ENCODE measurements around the gene ITPKC. TPM values are rescaled to one million over a fixed set of nuclear protein-coding genes. Genes with fewer than 3 reads are reported as not detected.

Gene ITPKC
- total RNA-seq, 3 donors from 2014 or later = 6.9 to 8.2 (median 8.2) TPM

GRCh38 chr19:40685563-40685962 is 31.3 kb upstream of the ITPKC start:
- Mint-ChIP-seq H3K27me3 (ENCODE audit: low read depth) (no peaks in the 10 kb centered on the region), H3K4me1 (ENCODE audit: low read depth) (no peaks in the 10 kb centered on the region), H3K9me3 (no peaks in the 10 kb centered on the region), H3K36me3 (ENCODE audit: insufficient read depth) (peaks cover 7% of the 10 kb centered on the region), H3K4me3 (no peak overlapping the region)
- no peak for ATAC-seq
- no peak for DNase-seq

- ATAC-seq = no peak
- no peak for DNase-seq
- peaks cover 4% of the 10 kb centered on the region for H3K4me1 Mint-ChIP-seq (ENCODE audit: low read depth)
- no peaks in the 10 kb centered on the region for H3K27me3 Mint-ChIP-seq (ENCODE audit: low read depth)
- peaks cover 7% of the 10 kb centered on the region for H3K36me3 Mint-ChIP-seq (ENCODE audit: insufficient read depth)
- no peaks in the 10 kb centered on the region for H3K9me3 Mint-ChIP-seq
- no peak overlapping the region for H3K4me3 Mint-ChIP-seq
These were observed 29.9 kb upstream of the ITPKC start for GRCh38 chr19:40686882-40687524.

GRCh38 chr19:40687525-40688016 is 29.3 kb upstream of the ITPKC start:
- DNase-seq (no peak), ATAC-seq (no peak)
- Mint-ChIP-seq H3K4me3 (no peak overlapping the region), H3K4me1 (ENCODE audit: low read depth) (peaks cover 4% of the 10 kb centered on the region), H3K9me3 (no peaks in the 10 kb centered on the region), H3K36me3 (ENCODE audit: insufficient read depth) (peaks cover 7% of the 10 kb centered on the region), H3K27me3 (ENCODE audit: low read depth) (no peaks in the 10 kb centered on the region)

GRCh38 chr19:40688309-40688708 is 28.6 kb upstream of the ITPKC start:
- no peak overlapping the region for H3K4me3 Mint-ChIP-seq
- H3K27me3 Mint-ChIP-seq (ENCODE audit: low read depth) = no peaks in the 10 kb centered on the region
- ATAC-seq (no peak), DNase-seq (no peak)
- H3K9me3 Mint-ChIP-seq = no peaks in the 10 kb centered on the region
- peaks cover 7% of the 10 kb centered on the region for H3K36me3 Mint-ChIP-seq (ENCODE audit: insufficient read depth)
- peaks cover 4% of the 10 kb centered on the region for H3K4me1 Mint-ChIP-seq (ENCODE audit: low read depth)

- Mint-ChIP-seq H3K9me3 (no peaks in the 10 kb centered on the region), H3K36me3 (ENCODE audit: insufficient read depth) (peaks cover 7% of the 10 kb centered on the region), H3K4me1 (ENCODE audit: low read depth) (peaks cover 4% of the 10 kb centered on the region), H3K4me3 (no peak overlapping the region), H3K27me3 (ENCODE audit: low read depth) (no peaks in the 10 kb centered on the region)
- ATAC-seq (no peak), DNase-seq (no peak)
These were observed 27.9 kb upstream of the ITPKC start for GRCh38 chr19:40688987-40689338.

- Mint-ChIP-seq H3K27me3 (ENCODE audit: low read depth) (no peaks in the 10 kb centered on the region), H3K9me3 (no peaks in the 10 kb centered on the region), H3K4me3 (peak overlapping the region; percentile 64), H3K4me1 (ENCODE audit: low read depth) (peaks cover 4% of the 10 kb centered on the region), H3K36me3 (ENCODE audit: insufficient read depth) (peaks cover 7% of the 10 kb centered on the region)
- DNase-seq (no peak), ATAC-seq (no peak)
These were observed 27.4 kb upstream of the ITPKC start for GRCh38 chr19:40689339-40690049.

GRCh38 chr19:40690050-40690692 is 26.7 kb upstream of the ITPKC start, which contains the start of gene NUMBL:
Gene NUMBL (minus strand): TSS chr19:40690651. CDS start chr19:40690483, 168 bp downstream.
- peaks cover 7% of the 10 kb centered on the region for H3K36me3 Mint-ChIP-seq (ENCODE audit: insufficient read depth)
- H3K9me3 Mint-ChIP-seq = no peaks in the 10 kb centered on the region
- no peak for ATAC-seq
- no peaks in the 10 kb centered on the region for H3K27me3 Mint-ChIP-seq (ENCODE audit: low read depth)
- peak within 1 kb of the TSS; percentile 89 for H3K4me3 Mint-ChIP-seq
- peaks cover 4% of the 10 kb centered on the region for H3K4me1 Mint-ChIP-seq (ENCODE audit: low read depth)
- DNase-seq = no peak

GRCh38 chr19:40690693-40691420 is 26.1 kb upstream of the ITPKC start:
- Mint-ChIP-seq H3K9me3 (no peaks in the 10 kb centered on the region), H3K4me1 (ENCODE audit: low read depth) (peaks cover 4% of the 10 kb centered on the region), H3K27me3 (ENCODE audit: low read depth) (no peaks in the 10 kb centered on the region), H3K4me3 (peak overlapping the region; percentile 89), H3K36me3 (ENCODE audit: insufficient read depth) (peaks cover under 1% of the 10 kb centered on the region)
- ATAC-seq (peak; percentile 89 to 91), DNase-seq (peak; percentile 83)

- H3K9me3 Mint-ChIP-seq = no peaks in the 10 kb centered on the region
- no peak for DNase-seq
- no peak for ATAC-seq
- no peaks in the 10 kb centered on the region for H3K36me3 Mint-ChIP-seq (ENCODE audit: insufficient read depth)
- H3K4me1 Mint-ChIP-seq (ENCODE audit: low read depth) = peaks cover 4% of the 10 kb centered on the region
- H3K27me3 Mint-ChIP-seq (ENCODE audit: low read depth) = no peaks in the 10 kb centered on the region
- H3K4me3 Mint-ChIP-seq = peak overlapping the region; percentile 89
These were observed 25.3 kb upstream of the ITPKC start for GRCh38 chr19:40691421-40692211.

GRCh38 chr19:40692212-40692551 is 24.7 kb upstream of the ITPKC start:
- ATAC-seq (no peak), DNase-seq (no peak)
- no peaks in the 10 kb centered on the region for H3K36me3 Mint-ChIP-seq (ENCODE audit: insufficient read depth)
- H3K27me3 Mint-ChIP-seq (ENCODE audit: low read depth) = no peaks in the 10 kb centered on the region
- H3K4me1 Mint-ChIP-seq (ENCODE audit: low read depth) = peaks cover 4% of the 10 kb centered on the region
- no peak overlapping the region for H3K4me3 Mint-ChIP-seq
- no peaks in the 10 kb centered on the region for H3K9me3 Mint-ChIP-seq

- H3K27me3 Mint-ChIP-seq (ENCODE audit: low read depth) = no peaks in the 10 kb centered on the region
- no peaks in the 10 kb centered on the region for H3K36me3 Mint-ChIP-seq (ENCODE audit: insufficient read depth)
- H3K4me3 Mint-ChIP-seq = no peak overlapping the region
- DNase-seq (no peak), ATAC-seq (no peak)
- no peaks in the 10 kb centered on the region for H3K9me3 Mint-ChIP-seq
- H3K4me1 Mint-ChIP-seq (ENCODE audit: low read depth) = peaks cover 4% of the 10 kb centered on the region
These were observed 23.6 kb upstream of the ITPKC start for GRCh38 chr19:40693150-40693788.

GRCh38 chr19:40693896-40694295 is 23.0 kb upstream of the ITPKC start:
- H3K9me3 Mint-ChIP-seq = no peaks in the 10 kb centered on the region
- no peak overlapping the region for H3K4me3 Mint-ChIP-seq
- no peaks in the 10 kb centered on the region for H3K27me3 Mint-ChIP-seq (ENCODE audit: low read depth)
- no peaks in the 10 kb centered on the region for H3K36me3 Mint-ChIP-seq (ENCODE audit: insufficient read depth)
- DNase-seq = no peak
- H3K4me1 Mint-ChIP-seq (ENCODE audit: low read depth) = peaks cover 4% of the 10 kb centered on the region
- ATAC-seq = no peak

- no peak for ATAC-seq
- Mint-ChIP-seq H3K4me1 (ENCODE audit: low read depth) (peaks cover 2% of the 10 kb centered on the region), H3K4me3 (no peak overlapping the region), H3K36me3 (ENCODE audit: insufficient read depth) (no peaks in the 10 kb centered on the region), H3K27me3 (ENCODE audit: low read depth) (no peaks in the 10 kb centered on the region), H3K9me3 (no peaks in the 10 kb centered on the region)
- no peak for DNase-seq
These were observed 21.0 kb upstream of the ITPKC start for GRCh38 chr19:40695881-40696280.
